HEK293 (cell line): Measurements from ENCODE around the gene TBC1D16.
A peak's percentile ranks its signal among the peaks of the same experiment; 100 is the strongest.

Experiments used
- CTCF ChIA-PET: fragments of 350-600 bp; formaldehyde crosslinking; extraction: SDS; loops from one replicate; lab custom pipeline; 2021; ENCODE audit warnings: antibody characterized with exemption; lab: Yijun Ruan, JAX
- POLR2A ChIA-PET: fragments of 300-600 bp; formaldehyde crosslinking; extraction: SDS; loops from one replicate; lab custom pipeline; 2020; ENCODE audit warnings: antibody characterized with exemption, inconsistent platforms; lab: Yijun Ruan, JAX
- H3K27ac ChIP-seq: fragments of 200-500 bp; sonication (Bioruptor generic); 2 replicates; pipeline ENCODE4 v1.5.1; 2014; ENCODE audit warnings: low read depth, low read length, control low read depth, inconsistent platforms; ENCODE audit errors: extremely low read depth
- H3K36me3 ChIP-seq, 2 experiments: fragments of 200-500 bp in 1 of 2; sonication (Bioruptor generic) in 1 of 2; 1 replicate in 1 of 2; 2 replicates in 1 of 2; pipeline ENCODE4 v1.5.1; 2014 to 2017; ENCODE audit warnings: inconsistent platforms in 2 of 2, low read length in 2 of 2; ENCODE audit not compliant: control insufficient read depth in 2 of 2, insufficient read depth in 1 of 2
- H3K4me1 ChIP-seq: fragments of 200-500 bp; sonication (Bioruptor generic); 2 replicates; pipeline ENCODE4 v1.5.1; 2014; ENCODE audit warnings: mild to moderate bottlenecking, low read length, inconsistent platforms; ENCODE audit not compliant: control insufficient read depth, insufficient read depth
- H3K4me3 ChIP-seq: 2 replicates; pipeline ENCODE4 v1.5.1; 2011; ENCODE audit warnings: low read depth, mild to moderate bottlenecking, control low read depth, low read length, moderate library complexity
- H3K9me3 ChIP-seq: fragments of 200-500 bp; sonication (Bioruptor generic); 2 replicates; pipeline ENCODE4 v1.5.1; 2014; ENCODE audit warnings: low read depth, low read length, inconsistent platforms; ENCODE audit not compliant: control insufficient read depth, insufficient read depth
- KLF8 ChIP-seq: fragments of 450-650 bp; formaldehyde crosslinking; IDR thresholded peaks from 2 replicates; pipeline ENCODE4 v1.5.1; 2016; ENCODE audit warnings: missing biosample characterization, missing genetic modification characterization
- PATZ1 ChIP-seq: fragments of 450-650 bp; formaldehyde crosslinking; IDR thresholded peaks from 2 replicates; pipeline ENCODE4 v1.5.1; 2016; ENCODE audit warnings: missing biosample characterization, missing genetic modification characterization
- WT1 ChIP-seq: fragments of 450-650 bp; formaldehyde crosslinking; IDR thresholded peaks from 2 replicates; pipeline ENCODE4 v1.5.1; 2016; ENCODE audit warnings: missing biosample characterization, missing genetic modification characterization
- ZBTB10 ChIP-seq: fragments of 450-650 bp; formaldehyde crosslinking; IDR thresholded peaks from 2 replicates; pipeline ENCODE4 v1.5.1; 2016; ENCODE audit warnings: missing biosample characterization, missing genetic modification characterization
- ZBTB17 ChIP-seq: fragments of 450-650 bp; formaldehyde crosslinking; IDR thresholded peaks from 2 replicates; pipeline ENCODE4 v1.5.1; 2016; ENCODE audit warnings: missing biosample characterization, missing genetic modification characterization
- ZBTB8A ChIP-seq: fragments of 450-650 bp; formaldehyde crosslinking; IDR thresholded peaks from 2 replicates; pipeline ENCODE4 v1.5.1; 2016; ENCODE audit warnings: missing biosample characterization, missing genetic modification characterization
- ZFHX2 ChIP-seq: fragments of 450-650 bp; formaldehyde crosslinking; conservative IDR thresholded peaks from 2 replicates; pipeline ENCODE4 v1.5.1; 2016; ENCODE audit warnings: missing biosample characterization, missing genetic modification characterization
- ZNF394 ChIP-seq: fragments of 450-650 bp; formaldehyde crosslinking; IDR thresholded peaks from 2 replicates; pipeline ENCODE4 v1.5.1; 2016; ENCODE audit warnings: missing biosample characterization, missing genetic modification characterization, mild to moderate bottlenecking, moderate library complexity, borderline replicate concordance
- ZNF423 ChIP-seq: fragments of 450-650 bp; formaldehyde crosslinking; IDR thresholded peaks from 2 replicates; pipeline ENCODE4 v1.5.1; 2016; ENCODE audit warnings: missing biosample characterization, missing genetic modification characterization
- ZNF473 ChIP-seq: fragments of 450-650 bp; formaldehyde crosslinking; IDR thresholded peaks from 2 replicates; pipeline ENCODE4 v1.5.1; 2017; ENCODE audit warnings: missing biosample characterization, missing genetic modification characterization
- TF ChIP-seq, protein P1 (sequence below): fragments of 450-650 bp; formaldehyde crosslinking; IDR thresholded peaks from 2 replicates; pipeline ENCODE4 v1.5.1; 2016; ENCODE audit warnings: missing biosample characterization, missing genetic modification characterization
- TF ChIP-seq, protein P2 (sequence below): fragments of 450-650 bp; formaldehyde crosslinking; IDR thresholded peaks from 2 replicates; pipeline ENCODE4 v1.5.1; 2016; ENCODE audit warnings: missing biosample characterization, missing genetic modification characterization

Gene TBC1D16

GRCh38 chr17:79939094-79939435 lies 96.6 kb downstream of the TBC1D16 start (continued):
- TF ChIP-seq, protein P1, sequence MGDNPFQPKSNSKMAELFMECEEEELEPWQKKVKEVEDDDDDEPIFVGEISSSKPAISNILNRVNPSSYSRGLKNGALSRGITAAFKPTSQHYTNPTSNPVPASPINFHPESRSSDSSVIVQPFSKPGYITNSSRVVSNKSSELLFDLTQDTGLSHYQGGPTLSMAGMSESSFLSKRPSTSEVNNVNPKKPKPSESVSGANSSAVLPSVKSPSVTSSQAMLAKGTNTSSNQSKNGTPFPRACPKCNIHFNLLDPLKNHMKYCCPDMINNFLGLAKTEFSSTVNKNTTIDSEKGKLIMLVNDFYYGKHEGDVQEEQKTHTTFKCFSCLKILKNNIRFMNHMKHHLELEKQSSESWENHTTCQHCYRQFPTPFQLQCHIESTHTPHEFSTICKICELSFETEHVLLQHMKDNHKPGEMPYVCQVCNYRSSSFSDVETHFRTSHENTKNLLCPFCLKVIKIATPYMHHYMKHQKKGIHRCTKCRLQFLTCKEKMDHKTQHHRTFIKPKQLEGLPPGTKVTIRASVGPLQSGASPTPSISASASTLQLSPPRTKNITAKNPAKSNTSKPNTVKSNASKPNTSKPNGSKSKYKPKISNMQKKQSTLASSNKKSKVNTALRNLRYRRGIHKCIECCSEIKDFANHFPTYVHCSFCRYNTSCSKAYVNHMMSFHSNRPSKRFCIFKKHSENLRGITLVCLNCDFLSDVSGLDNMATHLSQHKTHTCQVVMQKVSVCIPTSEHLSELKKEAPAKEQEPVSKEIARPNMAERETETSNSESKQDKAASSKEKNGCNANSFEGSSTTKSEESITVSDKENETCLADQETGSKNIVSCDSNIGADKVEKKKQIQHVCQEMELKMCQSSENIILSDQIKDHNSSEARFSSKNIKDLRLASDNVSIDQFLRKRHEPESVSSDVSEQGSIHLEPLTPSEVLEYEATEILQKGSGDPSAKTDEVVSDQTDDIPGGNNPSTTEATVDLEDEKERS = no peak

GRCh38 chr17:79938336-79939093 lies 97.2 kb downstream of the TBC1D16 start:
- TF ChIP-seq ZNF394 (tag by site-specific recombination) = peak; percentile 39; the same call in 1 of the 2 replicates
- TF ChIP-seq, protein P2, sequence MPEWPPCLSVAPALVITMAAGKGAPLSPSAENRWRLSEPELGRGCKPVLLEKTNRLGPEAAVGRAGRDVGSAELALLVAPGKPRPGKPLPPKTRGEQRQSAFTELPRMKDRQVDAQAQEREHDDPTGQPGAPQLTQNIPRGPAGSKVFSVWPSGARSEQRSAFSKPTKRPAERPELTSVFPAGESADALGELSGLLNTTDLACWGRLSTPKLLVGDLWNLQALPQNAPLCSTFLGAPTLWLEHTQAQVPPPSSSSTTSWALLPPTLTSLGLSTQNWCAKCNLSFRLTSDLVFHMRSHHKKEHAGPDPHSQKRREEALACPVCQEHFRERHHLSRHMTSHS (tag by site-specific recombination) = no peak
- no peaks in the 10 kb centered on the region; the same call in 1 of the 2 replicates for H3K4me1 ChIP-seq

DNA sequence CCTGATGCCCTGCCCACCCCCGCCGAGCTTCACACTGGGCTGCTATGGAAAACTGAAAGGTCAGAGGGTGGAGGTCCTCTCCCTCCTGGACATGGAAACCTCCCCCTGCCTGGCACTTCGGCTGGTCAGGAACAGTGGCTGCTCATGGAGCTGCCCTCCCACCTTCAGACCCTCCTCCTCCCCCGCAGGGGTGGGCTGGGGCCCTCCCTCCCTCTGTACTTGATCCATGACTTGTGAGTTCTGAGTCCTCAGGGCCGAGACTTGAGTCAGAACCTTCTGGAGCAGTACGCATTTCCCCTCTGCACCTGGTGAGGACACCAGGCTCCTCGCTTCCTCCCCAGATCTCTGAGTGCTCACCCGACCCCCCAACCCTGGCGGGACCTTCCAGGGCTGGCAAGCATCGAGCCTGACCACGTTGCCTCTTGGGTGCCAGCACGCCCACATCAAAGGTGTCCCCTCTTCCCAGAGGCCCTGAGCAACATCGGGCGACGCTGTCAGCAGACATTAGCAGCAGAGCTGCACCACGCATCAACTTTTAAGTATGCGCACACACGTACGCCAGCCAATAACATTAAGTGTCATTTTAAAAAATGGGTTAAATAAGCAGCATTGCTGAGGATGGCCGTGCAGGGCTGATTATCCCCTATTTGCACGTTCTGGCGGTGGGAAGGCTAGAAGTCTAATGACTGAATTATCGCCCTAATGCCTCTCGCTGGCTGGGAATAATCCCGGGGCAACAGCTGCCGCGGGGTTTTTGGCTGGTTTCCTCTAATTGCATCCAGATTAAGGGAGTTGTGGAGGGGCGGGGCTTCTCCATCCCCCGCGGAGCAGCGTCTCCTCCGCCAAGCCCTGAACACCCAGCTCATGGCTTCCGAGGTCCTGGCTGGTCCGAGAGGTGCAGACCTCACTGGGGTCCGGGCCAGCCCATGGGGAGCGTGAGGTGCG lies 98.0 kb downstream of the TBC1D16 start:
- no peaks in the 10 kb centered on the region; the same call in 1 of the 2 replicates for H3K4me1 ChIP-seq
- no peak overlapping the region for H3K27ac ChIP-seq
- POLR2A ChIA-PET = interaction anchor here (0.7 kb wide), 1 partner anchor 98 kb away, joined by 3 read pairs; no protein-coding TSS in a partner anchor
- no peaks in the 10 kb centered on the region for H3K9me3 ChIP-seq
- TF ChIP-seq ZBTB17 (tag by site-specific recombination) (0 out of 2 replicates have a peak, but pooled peaks have one; percentile 30), ZNF473 (tag by site-specific recombination) (no peak), ZFHX2 (tag by site-specific recombination) (0 out of 2 replicates have a peak, but pooled peaks have one; percentile 9), ZBTB8A (peak; percentile 16; the same call in 1 of the 2 replicates), WT1 (tag by site-specific recombination) (0 out of 2 replicates have a peak, but pooled peaks have one; percentile 19)
- TF ChIP-seq, all 188 proteins: peak for 4
- Histone ChIP-seq H3K4me3 (no peak overlapping the region), H3K36me3 (peaks cover 0 to 27% of the 10 kb centered on the region in 2 experiments; a peak in 1 of 3 replicates)
- CTCF ChIA-PET = interaction anchor here (1.1 to 1.3 kb wide), 3 partner anchors 10 to 32 kb away, joined by 3 to 6 read pairs (median 4); no protein-coding TSS in a partner anchor

More at GRCh38 chr17:79938336-79939093, 97.2 kb downstream of the TBC1D16 start:
- CTCF ChIA-PET = interaction anchor here (1.3 kb wide), 2 partner anchors 10 to 15 kb away, joined by 3 to 6 read pairs; no protein-coding TSS in a partner anchor
- Histone ChIP-seq H3K9me3 (no peaks in the 10 kb centered on the region), H3K36me3 (peaks cover 0 to 35% of the 10 kb centered on the region in 2 experiments; a peak in 1 of 3 replicates), H3K27ac (no peak overlapping the region), H3K4me3 (no peak overlapping the region)
- POLR2A ChIA-PET = interaction anchor here (0.7 kb wide), 1 partner anchor 99 kb away, joined by 3 read pairs; no protein-coding TSS in a partner anchor

GRCh38 chr17:79936641-79937381 lies 98.9 kb downstream of the TBC1D16 start:
- CTCF ChIA-PET = interaction anchor here (1.1 to 1.3 kb wide), 2 partner anchors 9 to 33 kb away, joined by 4 to 6 read pairs; no protein-coding TSS in a partner anchor
- H3K4me1 ChIP-seq = no peaks in the 10 kb centered on the region; the same call in 1 of the 2 replicates
- H3K36me3 ChIP-seq = peaks cover 0 to 24% of the 10 kb centered on the region in 2 experiments; a peak in 1 of 3 replicates
- no peak overlapping the region for H3K4me3 ChIP-seq
- H3K9me3 ChIP-seq = no peaks in the 10 kb centered on the region
- POLR2A ChIA-PET = no interaction called here
- no peak overlapping the region for H3K27ac ChIP-seq
- 0 out of 2 replicates have a peak, but pooled peaks have one; percentile 23 for TF ChIP-seq ZBTB10
- peak; percentile 78 for TF ChIP-seq ZNF423
- TF ChIP-seq PATZ1 (tag by site-specific recombination) = peak; percentile 55
- 0 out of 2 replicates have a peak, but pooled peaks have one; percentile 33 for TF ChIP-seq KLF8 (tag by site-specific recombination)
